Gastrocnemius medialis (tissue), 4 donors: ENCODE data around the gene PLK5. TPM values are rescaled to one million over a fixed set of nuclear protein-coding genes. Genes with fewer than 3 reads are reported as not detected.

ENCODE experiments used
- ATAC-seq, 2 donors: fragments of 150-250 bp; one replicate each; pipeline ENCODE4 v1.9.1; 2016
- DNase-seq, 2 donors: peaks; one replicate each; pipeline ENCODE4 v3.0.0-alpha.2; 2019
- H3K27ac ChIP-seq, 4 donors: fragments of 200-600 bp; sonication (generic); 1 replicate in 1 of 4; 2 replicates in 3 of 4; pipeline ENCODE4 v1.5.1; 2016 to 2018; ENCODE audit warnings: mild to moderate bottlenecking in 2 of 4, moderate library complexity in 1 of 4
- H3K27me3 ChIP-seq, 3 donors: fragments of 200-600 bp; sonication (generic) in 2 of 3; 1 replicate in 1 of 3; 2 replicates in 2 of 3; pipeline versions ENCODE4 v1.5.1 to v1.6.0; 2016 to 2019; ENCODE audit warnings: mild to moderate bottlenecking in 1 of 3, moderate library complexity in 1 of 3
- H3K36me3 ChIP-seq, 2 donors: fragments of 200-600 bp; sonication (generic) in 1 of 2; one replicate each; pipeline ENCODE4 v1.5.1; 2017 to 2018
- H3K4me1 ChIP-seq, 2 donors: fragments of 200-600 bp; sonication (generic) in 1 of 2; one replicate each; pipeline ENCODE4 v1.5.1; 2016 to 2017; ENCODE audit warnings: mild to moderate bottlenecking in 2 of 2
- H3K4me3 ChIP-seq, 4 donors: fragments of 200-600 bp; sonication (generic) in 3 of 4; 1 replicate in 1 of 4; 2 replicates in 3 of 4; pipeline ENCODE4 v1.5.1; 2016 to 2019; ENCODE audit warnings: mild to moderate bottlenecking in 2 of 4
- H3K9me3 ChIP-seq, 3 donors: fragments of 200-600 bp; sonication (generic) in 2 of 3; 1 replicate in 1 of 3; 2 replicates in 2 of 3; pipeline ENCODE4 v1.5.1; 2016 to 2019
- CTCF ChIP-seq, 5 experiments: fragments of 450-650 bp in 3 of 5; fragments of 200-600 bp in 2 of 5; sonication (generic) in 2 of 5; IDR thresholded peaks in 4 of 5; conservative IDR thresholded peaks in 1 of 5; 1 replicate in 4 of 5; 2 replicates in 1 of 5; pipeline ENCODE4 v1.5.1; 2016 to 2019; ENCODE audit warnings: antibody characterized with exemption in 5 of 5, mild to moderate bottlenecking in 3 of 5, moderate library complexity in 3 of 5
- POLR2A ChIP-seq, 2 donors: fragments of 450-650 bp; IDR thresholded peaks; one replicate each; pipeline ENCODE4 v1.6.1; 2017; ENCODE audit warnings: antibody characterized with exemption in 2 of 2, mild to moderate bottlenecking in 2 of 2, moderate library complexity in 2 of 2
- in situ Hi-C, 4 donors: fragments of 200-750 bp; cut with MboI; loops; one replicate each; pipeline versions ENCODE4 v1.15.0 to v1.8.0; 2017; ENCODE audit warnings: low sequenced_read_pairs in 4 of 4
- intact Hi-C: fragments of 100-400 bp; cut with DNase I; formaldehyde crosslinking; loops from one replicate; pipeline ENCODE4 v1.15.1; 2023; ENCODE audit warnings: low total_unique reads
- total RNA-seq, 4 donors: library from RNA; depleted of rRNA; stranded (reverse); fragments of >200 nt; gene quantifications; one replicate each; pipeline versions ENCODE4 v1.1.0 to v1.2.3, GENCODE V29; 2016

The PLK5 gene
- total RNA-seq, 4 donors from 2014 or later, result not detected

DNA sequence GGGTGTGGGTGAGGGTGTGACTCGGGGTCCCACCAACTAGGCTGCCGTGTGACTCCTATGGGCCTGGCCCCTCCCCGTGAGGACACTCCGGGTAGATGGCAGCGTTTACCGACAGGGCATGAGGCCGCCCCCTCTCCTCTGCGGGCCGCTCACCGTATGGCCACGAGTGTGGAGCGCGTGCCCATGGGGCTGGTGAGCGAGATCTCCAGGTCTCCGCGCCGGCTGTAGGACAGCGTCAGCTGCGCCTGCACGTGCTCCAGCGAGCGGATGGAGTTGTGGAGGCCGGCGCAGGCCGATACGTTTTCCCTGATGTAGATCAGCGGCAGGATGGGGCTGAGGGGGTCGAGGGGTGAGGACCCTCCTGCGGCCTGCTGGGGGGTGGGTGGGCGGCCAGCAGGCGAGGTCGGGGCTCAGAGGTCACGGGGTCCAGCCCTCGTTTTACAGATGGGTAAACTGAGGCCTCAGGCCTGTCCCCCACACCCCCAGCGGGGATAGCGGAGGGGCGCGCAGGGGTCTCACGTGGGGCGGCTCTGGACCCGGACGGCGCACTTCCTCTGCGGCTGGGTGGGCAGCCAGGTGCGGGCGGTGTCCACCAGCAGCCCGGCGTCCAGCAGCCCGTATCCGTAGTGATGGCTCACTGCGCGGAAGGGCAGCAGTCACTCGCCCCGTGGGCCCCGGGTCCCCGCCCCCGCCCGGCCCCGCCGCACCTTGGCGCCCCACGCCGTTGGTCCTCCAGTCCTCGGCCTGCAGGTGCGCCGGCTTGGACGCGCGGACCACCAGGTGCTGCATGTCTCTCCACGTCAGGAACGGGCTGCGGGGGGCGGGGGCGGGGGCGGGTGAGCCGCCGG is 40.5 kb upstream of the PLK5 start:
- Histone ChIP-seq H3K36me3 (no peaks in the 10 kb centered on the region), H3K4me1 (peaks cover 3 to 8% of the 10 kb centered on the region in 2 donors), H3K27me3 (no peaks in the 10 kb centered on the region), H3K27ac (no peak overlapping the region), H3K4me3 (no peak overlapping the region), H3K9me3 (no peaks in the 10 kb centered on the region)
- intact Hi-C loops (no loop called here), in situ Hi-C loops (no loop called here)
- DNase-seq (no peak), ATAC-seq (no peak)
- no peak for TF ChIP-seq CTCF (IDR thresholded peaks at IDR 0.05 in 4 of 5, conservative IDR thresholded peaks at IDR 0.05 in 1 of 5)
- no peak for TF ChIP-seq POLR2A (IDR thresholded peaks at IDR 0.05)

DNA sequence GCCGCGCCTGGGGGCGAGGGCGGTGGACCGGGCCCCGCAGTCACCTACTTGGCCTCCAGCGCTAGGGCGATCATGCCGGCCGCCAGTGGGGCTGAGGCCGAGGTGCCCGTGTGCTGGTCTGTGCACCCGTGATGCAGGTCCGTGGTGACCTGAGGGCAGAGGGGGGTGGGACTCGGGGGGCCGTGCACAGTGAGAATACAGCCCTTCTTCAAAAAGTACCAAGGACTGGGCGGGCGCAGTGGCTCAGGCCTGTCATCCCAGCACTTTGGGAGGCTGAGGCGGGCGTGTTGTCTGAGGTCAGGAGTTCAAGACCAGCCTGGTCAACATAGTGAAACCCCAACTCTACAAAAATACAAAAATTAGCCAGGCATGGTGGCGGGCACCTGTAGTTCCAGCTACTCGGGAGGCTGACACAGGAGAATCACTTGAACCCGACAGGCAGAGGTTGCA is 39.9 kb upstream of the PLK5 start:
- DNase-seq (no peak), ATAC-seq (no peak)
- TF ChIP-seq CTCF (IDR thresholded peaks at IDR 0.05 in 4 of 5, conservative IDR thresholded peaks at IDR 0.05 in 1 of 5), result no peak
- TF ChIP-seq POLR2A (IDR thresholded peaks at IDR 0.05), result no peak
- intact Hi-C loops (no loop called here), in situ Hi-C loops (no loop called here)
- no peaks in the 10 kb centered on the region for H3K36me3 ChIP-seq
- no peaks in the 10 kb centered on the region for H3K27me3 ChIP-seq
- H3K27ac ChIP-seq, result no peak overlapping the region
- H3K9me3 ChIP-seq, result no peaks in the 10 kb centered on the region
- peaks cover 0 to 4% of the 10 kb centered on the region in 2 donors for H3K4me1 ChIP-seq
- H3K4me3 ChIP-seq, result no peak overlapping the region

DNA sequence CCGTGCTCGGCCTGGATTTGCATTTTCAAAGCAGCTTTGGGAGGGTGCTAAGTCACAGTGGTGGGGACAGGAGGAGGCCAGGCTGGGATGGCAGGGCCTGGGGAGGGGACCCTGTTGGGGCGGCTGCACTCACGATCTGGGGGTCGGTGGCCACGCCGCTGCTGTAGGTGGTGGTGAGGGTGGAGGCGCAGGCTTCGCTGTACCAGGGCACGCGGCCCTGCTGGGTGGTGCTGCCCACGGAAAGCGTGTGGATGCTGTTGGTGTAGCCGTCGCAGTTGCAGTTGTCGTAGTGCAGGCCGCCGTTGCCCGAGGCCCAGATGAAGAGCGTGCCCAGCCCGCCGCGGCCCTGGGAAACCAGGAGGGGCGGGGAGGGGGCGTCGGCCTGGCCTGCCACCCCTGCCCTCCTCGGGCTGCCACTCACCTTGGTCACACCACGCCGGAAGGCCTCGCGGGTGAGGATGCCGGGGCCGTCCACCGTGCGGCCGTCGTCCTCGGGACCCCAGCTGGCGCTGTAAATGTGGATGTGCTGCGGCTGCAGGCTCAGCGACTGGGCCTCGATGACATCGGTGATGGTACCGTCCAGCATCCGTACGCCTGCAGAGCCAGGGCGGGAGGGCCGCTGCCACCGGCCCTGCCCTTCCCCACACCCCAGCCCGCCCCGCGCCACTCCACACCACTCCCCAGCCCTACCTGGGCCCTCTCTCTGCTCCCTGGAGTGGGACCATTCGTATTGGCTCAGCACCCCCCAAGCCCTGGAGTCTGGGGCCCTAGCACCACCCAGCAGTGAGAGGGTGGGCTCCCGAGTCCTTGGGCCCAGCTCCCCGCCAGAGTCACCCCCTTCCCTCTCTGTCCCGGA is 36.9 kb upstream of the PLK5 start:
- DNase-seq, result no peak
- in situ Hi-C loops, result no loop called here

More for the DNA sequence above, 36.9 kb upstream of the PLK5 start:
- Histone ChIP-seq H3K27ac (no peak overlapping the region), H3K4me3 (no peak overlapping the region), H3K4me1 (peaks cover 5 to 9% of the 10 kb centered on the region in 2 donors), H3K9me3 (no peaks in the 10 kb centered on the region), H3K36me3 (no peaks in the 10 kb centered on the region), H3K27me3 (no peaks in the 10 kb centered on the region)
- intact Hi-C loops, result no loop called here
- ATAC-seq, result no peak
- TF ChIP-seq POLR2A (IDR thresholded peaks at IDR 0.05) (no peak), CTCF (IDR thresholded peaks at IDR 0.05 in 4 of 5, conservative IDR thresholded peaks at IDR 0.05 in 1 of 5) (no peak)
